HG02588 (cell line): ENCODE data around the gene SERPINB2.
"Not testable (repeated sequence)": the region's sequence is repeated elsewhere in the genome, so short reads cannot be mapped to it uniquely, and the experiment has no call there.

Experiments
- ATAC-seq: cut with Tn5 transposase; IDR thresholded peaks from one replicate; pipeline ENCODE4 v1.9.1; 2021; ENCODE audit warnings: mild to moderate bottlenecking, moderate library complexity; ENCODE audit not compliant: unreplicated experiment

Gene SERPINB2

GRCh38 chr18:63888470-63889190 lies 1.1 kb downstream of the SERPINB2 start:
- no peak for ATAC-seq

- ATAC-seq, result no peak
Measured at GRCh38 chr18:63889626-63890025, 2.1 kb downstream of the SERPINB2 start.

GRCh38 chr18:63890237-63890949 lies 2.9 kb downstream of the SERPINB2 start:
- no peak for ATAC-seq

GRCh38 chr18:63890950-63891304 lies 3.4 kb downstream of the SERPINB2 start:
- no peak for ATAC-seq

GRCh38 chr18:63892566-63892965 lies 5.1 kb downstream of the SERPINB2 start:
- ATAC-seq, result no peak

GRCh38 chr18:63894106-63894772 lies 6.7 kb downstream of the SERPINB2 start:
- ATAC-seq, result no peak

- no peak for ATAC-seq
Measured at GRCh38 chr18:63895190-63895589, 7.7 kb downstream of the SERPINB2 start.

- ATAC-seq, result no peak
Measured at GRCh38 chr18:63897072-63897471, 9.6 kb downstream of the SERPINB2 start.

- ATAC-seq, result no peak
Measured at GRCh38 chr18:63899206-63899605, 11.7 kb downstream of the SERPINB2 start.

- no peak for ATAC-seq
Measured at GRCh38 chr18:63903851-63904570, 16.5 kb downstream of the SERPINB2 start.

- no peak for ATAC-seq
Measured at GRCh38 chr18:63904694-63905093, 17.2 kb downstream of the SERPINB2 start.

GRCh38 chr18:63905361-63905760 lies 17.9 kb downstream of the SERPINB2 start:
- ATAC-seq, result no peak

GRCh38 chr18:63906056-63906455 lies 18.6 kb downstream of the SERPINB2 start:
- no peak for ATAC-seq

- peak; percentile 49 for ATAC-seq
Measured at GRCh38 chr18:63907664-63908063, 20.2 kb downstream of the SERPINB2 start, which contains the start of gene SERPINB10. Gene SERPINB10, plus strand, starts transcription at chr18:63907958. Its CDS starts 7,553 bp downstream, at chr18:63915511.

GRCh38 chr18:63908858-63909257 lies 21.4 kb downstream of the SERPINB2 start:
- ATAC-seq, result peak; percentile 30

- peak; percentile 75 for ATAC-seq
Measured at GRCh38 chr18:63909870-63910269, 22.4 kb downstream of the SERPINB2 start.

- no peak for ATAC-seq
Measured at GRCh38 chr18:63917817-63918216, 30.3 kb downstream of the SERPINB2 start.

- ATAC-seq, result no peak
Measured at GRCh38 chr18:63922049-63922448, 34.5 kb downstream of the SERPINB2 start.

GRCh38 chr18:63924551-63924950 lies 37.0 kb downstream of the SERPINB2 start:
- no peak for ATAC-seq

GRCh38 chr18:63928331-63928730 lies 40.8 kb downstream of the SERPINB2 start:
- no peak for ATAC-seq

- not testable (repeated sequence) for ATAC-seq
Measured at GRCh38 chr18:63929369-63929768, 41.9 kb downstream of the SERPINB2 start.
